Liver (tissue), 9 donors: ENCODE data around the gene KIF23. TPM values are rescaled to one million over a fixed set of nuclear protein-coding genes. Genes with fewer than 3 reads are reported as not detected.

Source experiments
- DNase-seq: peaks from one replicate; pipeline ENCODE4 v3.0.0-alpha.2; 2017; ENCODE audit warnings: low spot score
- H3K27ac ChIP-seq, 2 donors: one replicate each; pipeline ENCODE4 v1.7.0; 2013; ENCODE audit warnings: inconsistent platforms in 2 of 2, low read length in 2 of 2, control low read depth in 1 of 2, low read depth in 1 of 2, mild to moderate bottlenecking in 1 of 2
- H3K27me3 ChIP-seq, 4 donors: one replicate each; pipeline versions ENCODE4 v1.6.1 to v1.7.0; 2013; ENCODE audit warnings: low read length in 3 of 4, inconsistent platforms in 1 of 4, mild to moderate bottlenecking in 1 of 4, moderate library complexity in 1 of 4; ENCODE audit not compliant: control insufficient read depth in 4 of 4, insufficient read depth in 4 of 4
- H3K36me3 ChIP-seq, 4 donors: one replicate each; pipeline versions ENCODE4 v1.6.1 to v1.7.0; 2013; ENCODE audit warnings: low read length in 3 of 4, mild to moderate bottlenecking in 3 of 4, low read depth in 1 of 4, moderate library complexity in 1 of 4; ENCODE audit not compliant: control insufficient read depth in 4 of 4, insufficient read depth in 3 of 4
- H3K4me1 ChIP-seq, 4 donors: one replicate each; pipeline versions ENCODE4 v1.6.1 to v1.7.0; 2013; ENCODE audit warnings: low read length in 3 of 4, mild to moderate bottlenecking in 3 of 4, moderate library complexity in 1 of 4; ENCODE audit not compliant: control insufficient read depth in 4 of 4, insufficient read depth in 4 of 4
- H3K4me3 ChIP-seq, 3 donors: one replicate each; pipeline versions ENCODE4 v1.6.1 to v1.7.0; 2013; ENCODE audit warnings: low read length in 3 of 3, control low read depth in 1 of 3, low read depth in 1 of 3, mild to moderate bottlenecking in 1 of 3
- H3K9ac ChIP-seq, 2 donors: one replicate each; pipeline ENCODE4 v1.7.0; 2013; ENCODE audit warnings: low read length in 2 of 2, mild to moderate bottlenecking in 2 of 2, moderate library complexity in 2 of 2, control low read depth in 1 of 2, low read depth in 1 of 2
- H3K9me3 ChIP-seq, 4 donors: one replicate each; pipeline versions ENCODE4 v1.6.1 to v1.7.0; 2013; ENCODE audit warnings: low read length in 3 of 4; ENCODE audit not compliant: control insufficient read depth in 4 of 4
- EGR1 ChIP-seq, 2 donors: IDR thresholded peaks; 2 replicates each; pipeline ENCODE4 v1.6.1; 2016 to 2018; ENCODE audit warnings: antibody characterized with exemption in 2 of 2, low read depth in 2 of 2
- FOXA1 ChIP-seq: IDR thresholded peaks from 2 replicates; pipeline ENCODE4 v1.6.1; 2016; ENCODE audit warnings: antibody characterized with exemption
- FOXA2 ChIP-seq: IDR thresholded peaks from 2 replicates; pipeline ENCODE4 v1.6.1; 2016; ENCODE audit warnings: antibody characterized with exemption
- GABPA ChIP-seq, 2 donors: IDR thresholded peaks in 1 of 2; conservative IDR thresholded peaks in 1 of 2; 2 replicates each; pipeline ENCODE4 v1.6.1; 2016; ENCODE audit warnings: antibody characterized with exemption in 2 of 2, mild to moderate bottlenecking in 1 of 2, moderate library complexity in 1 of 2
- HNF4A ChIP-seq, 2 donors: conservative IDR thresholded peaks; 2 replicates each; pipeline ENCODE4 v1.6.1; 2016; ENCODE audit warnings: antibody characterized with exemption in 2 of 2, mild to moderate bottlenecking in 2 of 2
- HNF4G ChIP-seq: IDR thresholded peaks from 2 replicates; pipeline ENCODE4 v1.6.1; 2016; ENCODE audit warnings: antibody characterized with exemption
- JUND ChIP-seq, 2 donors: IDR thresholded peaks; 2 replicates each; pipeline ENCODE4 v1.6.1; 2016; ENCODE audit warnings: antibody characterized with exemption in 2 of 2
- NR2F2 ChIP-seq: IDR thresholded peaks from 2 replicates; pipeline ENCODE4 v1.6.1; 2016; ENCODE audit warnings: antibody characterized with exemption
- RAD21 ChIP-seq, 2 donors: IDR thresholded peaks; 2 replicates each; pipeline ENCODE4 v1.6.1; 2016; ENCODE audit warnings: antibody characterized with exemption in 2 of 2, mild to moderate bottlenecking in 2 of 2
- RXRA ChIP-seq, 2 donors: IDR thresholded peaks; 2 replicates each; pipeline ENCODE4 v1.6.1; 2017 to 2018; ENCODE audit warnings: antibody characterized with exemption in 2 of 2, mild to moderate bottlenecking in 1 of 2
- SP1 ChIP-seq: IDR thresholded peaks from 2 replicates; pipeline ENCODE4 v1.6.1; 2018; ENCODE audit warnings: antibody characterized with exemption, mild to moderate bottlenecking
- TAF1 ChIP-seq: conservative IDR thresholded peaks from 2 replicates; pipeline ENCODE4 v1.6.1; 2016; ENCODE audit warnings: antibody characterized with exemption, mild to moderate bottlenecking
- YY1 ChIP-seq: IDR thresholded peaks from 2 replicates; pipeline ENCODE4 v1.6.1; 2016; ENCODE audit warnings: antibody characterized with exemption, mild to moderate bottlenecking
- WGBS: extraction: QIAGEN DNeasy Blood & Tissue Kit; methylation state at CpG from one replicate; pipeline ENCODE4 v1.1.7; 2013; 5-methylcytosine and 5-hydroxymethylcytosine counted together
- polyA plus RNA-seq, 2 donors: library from polyadenylated mRNA; stranded (reverse) in 1 of 2; unstranded in 1 of 2; fragments of 200-250 nt in 1 of 2; fragments of >200 nt in 1 of 2; fragmentation: Nextera tagmentation in 1 of 2; extraction: Ambion mirVana in 1 of 2; gene quantifications; one replicate each; pipeline versions ENCODE4 v1.2.1 to v1.2.3, GENCODE V29; 2013 to 2015
- total RNA-seq, 2 donors: library from RNA; depleted of rRNA; stranded (reverse); fragments of >200 nt; gene quantifications; one replicate each; pipeline ENCODE4 v1.2.3, GENCODE V29; 2014
- TF ChIP-seq, protein P1 (sequence below): IDR thresholded peaks from 2 replicates; pipeline ENCODE4 v1.6.1; 2016; ENCODE audit warnings: antibody characterized with exemption
- TF ChIP-seq, protein P2 (sequence below): IDR thresholded peaks from 2 replicates; pipeline ENCODE4 v1.6.1; 2016; ENCODE audit warnings: antibody characterized with exemption, mild to moderate bottlenecking
- TF ChIP-seq, protein P3 (sequence below): fragments of 150-350 bp; IDR thresholded peaks from 2 replicates; pipeline ENCODE4 v1.5.1; 2017; ENCODE audit warnings: improper control_type of control experiment, low read depth, low read length; ENCODE audit not compliant: missing input control
- TF ChIP-seq, protein P4 (sequence below): IDR thresholded peaks from 2 replicates; pipeline ENCODE4 v1.6.1; 2016; ENCODE audit warnings: antibody characterized with exemption
- TF ChIP-seq, protein P5 (sequence below): IDR thresholded peaks from 2 replicates; pipeline ENCODE4 v1.6.1; 2016; ENCODE audit warnings: antibody characterized with exemption
- donor health status: healthy.
- donor health status: healthy.
- donor health status: healthy.
- donor health status: healthy.
- donor health status: healthy.

Gene KIF23
- total and polyA plus RNA-seq, 4 donors: 0.25 to 32.8 (median 1.1) TPM

DNA sequence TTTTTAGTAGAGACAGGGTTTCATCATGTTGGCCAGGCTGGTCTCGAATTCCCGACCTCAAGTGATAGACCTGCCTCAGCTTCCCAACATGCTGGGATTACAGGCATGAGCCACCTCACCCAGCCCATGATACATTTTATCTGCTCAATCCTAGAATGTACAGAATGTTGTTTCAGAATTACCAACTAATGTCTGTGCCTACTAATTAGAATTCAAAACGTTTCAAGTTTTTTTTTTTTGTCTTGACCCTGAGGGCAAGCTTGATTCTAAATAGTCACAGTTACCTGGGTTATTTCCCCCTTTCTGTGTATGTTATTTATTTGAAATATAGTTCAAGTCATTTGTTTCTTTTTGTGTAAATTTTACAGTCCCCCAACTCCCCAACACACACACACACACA, 5.3 kb upstream of the KIF23 start:
- Histone ChIP-seq H3K27ac (no peak overlapping the region), H3K27me3 (no peaks in the 10 kb centered on the region), H3K9me3 (no peaks in the 10 kb centered on the region), H3K4me3 (no peak overlapping the region), H3K4me1 (peaks cover 0 to 3% (median 1%) of the 10 kb centered on the region in 4 donors), H3K36me3 (no peaks in the 10 kb centered on the region), H3K9ac (no peak overlapping the region)
- WGBS: 75% methylated on average over 3 of the region's 3 CpGs
- TF ChIP-seq JUND (IDR thresholded peaks at IDR 0.05) (no peak), SP1 (no peak), HNF4G (no peak), NR2F2 (no peak), RAD21 (IDR thresholded peaks at IDR 0.05) (no peak), GABPA (IDR thresholded peaks at IDR 0.05 in 1 of 2, conservative IDR thresholded peaks at IDR 0.05 in 1 of 2) (no peak), RXRA (IDR thresholded peaks at IDR 0.05) (no peak), EGR1 (IDR thresholded peaks at IDR 0.05; ENCODE audit: low read depth in 2 of 2) (no peak), FOXA1 (no peak), YY1 (no peak), TAF1 (no peak), FOXA2 (no peak), HNF4A (conservative IDR thresholded peaks at IDR 0.05) (no peak)
- TF ChIP-seq, protein P1, sequence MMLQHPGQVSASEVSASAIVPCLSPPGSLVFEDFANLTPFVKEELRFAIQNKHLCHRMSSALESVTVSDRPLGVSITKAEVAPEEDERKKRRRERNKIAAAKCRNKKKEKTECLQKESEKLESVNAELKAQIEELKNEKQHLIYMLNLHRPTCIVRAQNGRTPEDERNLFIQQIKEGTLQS: no peak
- TF ChIP-seq, protein P2, sequence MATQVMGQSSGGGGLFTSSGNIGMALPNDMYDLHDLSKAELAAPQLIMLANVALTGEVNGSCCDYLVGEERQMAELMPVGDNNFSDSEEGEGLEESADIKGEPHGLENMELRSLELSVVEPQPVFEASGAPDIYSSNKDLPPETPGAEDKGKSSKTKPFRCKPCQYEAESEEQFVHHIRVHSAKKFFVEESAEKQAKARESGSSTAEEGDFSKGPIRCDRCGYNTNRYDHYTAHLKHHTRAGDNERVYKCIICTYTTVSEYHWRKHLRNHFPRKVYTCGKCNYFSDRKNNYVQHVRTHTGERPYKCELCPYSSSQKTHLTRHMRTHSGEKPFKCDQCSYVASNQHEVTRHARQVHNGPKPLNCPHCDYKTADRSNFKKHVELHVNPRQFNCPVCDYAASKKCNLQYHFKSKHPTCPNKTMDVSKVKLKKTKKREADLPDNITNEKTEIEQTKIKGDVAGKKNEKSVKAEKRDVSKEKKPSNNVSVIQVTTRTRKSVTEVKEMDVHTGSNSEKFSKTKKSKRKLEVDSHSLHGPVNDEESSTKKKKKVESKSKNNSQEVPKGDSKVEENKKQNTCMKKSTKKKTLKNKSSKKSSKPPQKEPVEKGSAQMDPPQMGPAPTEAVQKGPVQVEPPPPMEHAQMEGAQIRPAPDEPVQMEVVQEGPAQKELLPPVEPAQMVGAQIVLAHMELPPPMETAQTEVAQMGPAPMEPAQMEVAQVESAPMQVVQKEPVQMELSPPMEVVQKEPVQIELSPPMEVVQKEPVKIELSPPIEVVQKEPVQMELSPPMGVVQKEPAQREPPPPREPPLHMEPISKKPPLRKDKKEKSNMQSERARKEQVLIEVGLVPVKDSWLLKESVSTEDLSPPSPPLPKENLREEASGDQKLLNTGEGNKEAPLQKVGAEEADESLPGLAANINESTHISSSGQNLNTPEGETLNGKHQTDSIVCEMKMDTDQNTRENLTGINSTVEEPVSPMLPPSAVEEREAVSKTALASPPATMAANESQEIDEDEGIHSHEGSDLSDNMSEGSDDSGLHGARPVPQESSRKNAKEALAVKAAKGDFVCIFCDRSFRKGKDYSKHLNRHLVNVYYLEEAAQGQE: no peak
- TF ChIP-seq, protein P3, sequence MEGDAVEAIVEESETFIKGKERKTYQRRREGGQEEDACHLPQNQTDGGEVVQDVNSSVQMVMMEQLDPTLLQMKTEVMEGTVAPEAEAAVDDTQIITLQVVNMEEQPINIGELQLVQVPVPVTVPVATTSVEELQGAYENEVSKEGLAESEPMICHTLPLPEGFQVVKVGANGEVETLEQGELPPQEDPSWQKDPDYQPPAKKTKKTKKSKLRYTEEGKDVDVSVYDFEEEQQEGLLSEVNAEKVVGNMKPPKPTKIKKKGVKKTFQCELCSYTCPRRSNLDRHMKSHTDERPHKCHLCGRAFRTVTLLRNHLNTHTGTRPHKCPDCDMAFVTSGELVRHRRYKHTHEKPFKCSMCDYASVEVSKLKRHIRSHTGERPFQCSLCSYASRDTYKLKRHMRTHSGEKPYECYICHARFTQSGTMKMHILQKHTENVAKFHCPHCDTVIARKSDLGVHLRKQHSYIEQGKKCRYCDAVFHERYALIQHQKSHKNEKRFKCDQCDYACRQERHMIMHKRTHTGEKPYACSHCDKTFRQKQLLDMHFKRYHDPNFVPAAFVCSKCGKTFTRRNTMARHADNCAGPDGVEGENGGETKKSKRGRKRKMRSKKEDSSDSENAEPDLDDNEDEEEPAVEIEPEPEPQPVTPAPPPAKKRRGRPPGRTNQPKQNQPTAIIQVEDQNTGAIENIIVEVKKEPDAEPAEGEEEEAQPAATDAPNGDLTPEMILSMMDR: no peak
- TF ChIP-seq, protein P4, sequence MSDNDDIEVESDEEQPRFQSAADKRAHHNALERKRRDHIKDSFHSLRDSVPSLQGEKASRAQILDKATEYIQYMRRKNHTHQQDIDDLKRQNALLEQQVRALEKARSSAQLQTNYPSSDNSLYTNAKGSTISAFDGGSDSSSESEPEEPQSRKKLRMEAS: no peak
- TF ChIP-seq, protein P5, sequence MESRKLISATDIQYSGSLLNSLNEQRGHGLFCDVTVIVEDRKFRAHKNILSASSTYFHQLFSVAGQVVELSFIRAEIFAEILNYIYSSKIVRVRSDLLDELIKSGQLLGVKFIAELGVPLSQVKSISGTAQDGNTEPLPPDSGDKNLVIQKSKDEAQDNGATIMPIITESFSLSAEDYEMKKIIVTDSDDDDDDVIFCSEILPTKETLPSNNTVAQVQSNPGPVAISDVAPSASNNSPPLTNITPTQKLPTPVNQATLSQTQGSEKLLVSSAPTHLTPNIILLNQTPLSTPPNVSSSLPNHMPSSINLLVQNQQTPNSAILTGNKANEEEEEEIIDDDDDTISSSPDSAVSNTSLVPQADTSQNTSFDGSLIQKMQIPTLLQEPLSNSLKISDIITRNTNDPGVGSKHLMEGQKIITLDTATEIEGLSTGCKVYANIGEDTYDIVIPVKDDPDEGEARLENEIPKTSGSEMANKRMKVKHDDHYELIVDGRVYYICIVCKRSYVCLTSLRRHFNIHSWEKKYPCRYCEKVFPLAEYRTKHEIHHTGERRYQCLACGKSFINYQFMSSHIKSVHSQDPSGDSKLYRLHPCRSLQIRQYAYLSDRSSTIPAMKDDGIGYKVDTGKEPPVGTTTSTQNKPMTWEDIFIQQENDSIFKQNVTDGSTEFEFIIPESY: no peak
- no peak for DNase-seq
